LHCN-M2 (cell line): Measurements from ENCODE around the gene TMBIM1. TPM values are rescaled to one million over a fixed set of nuclear protein-coding genes. Genes with fewer than 3 reads are reported as not detected.

ENCODE experiments used
- DNase-seq: peaks from one replicate; pipeline ENCODE4 v3.0.0-alpha.2; 2012; ENCODE audit warnings: low read depth
- total RNA-seq: library from RNA; depleted of rRNA; stranded (reverse); fragments of >200 nt; gene quantifications from 2 replicates; pipeline ENCODE4 v1.2.3, GENCODE V29; 2014

The TMBIM1 gene
- total RNA-seq, 1 experiment from 2014 or later: 158 TPM

DNA sequence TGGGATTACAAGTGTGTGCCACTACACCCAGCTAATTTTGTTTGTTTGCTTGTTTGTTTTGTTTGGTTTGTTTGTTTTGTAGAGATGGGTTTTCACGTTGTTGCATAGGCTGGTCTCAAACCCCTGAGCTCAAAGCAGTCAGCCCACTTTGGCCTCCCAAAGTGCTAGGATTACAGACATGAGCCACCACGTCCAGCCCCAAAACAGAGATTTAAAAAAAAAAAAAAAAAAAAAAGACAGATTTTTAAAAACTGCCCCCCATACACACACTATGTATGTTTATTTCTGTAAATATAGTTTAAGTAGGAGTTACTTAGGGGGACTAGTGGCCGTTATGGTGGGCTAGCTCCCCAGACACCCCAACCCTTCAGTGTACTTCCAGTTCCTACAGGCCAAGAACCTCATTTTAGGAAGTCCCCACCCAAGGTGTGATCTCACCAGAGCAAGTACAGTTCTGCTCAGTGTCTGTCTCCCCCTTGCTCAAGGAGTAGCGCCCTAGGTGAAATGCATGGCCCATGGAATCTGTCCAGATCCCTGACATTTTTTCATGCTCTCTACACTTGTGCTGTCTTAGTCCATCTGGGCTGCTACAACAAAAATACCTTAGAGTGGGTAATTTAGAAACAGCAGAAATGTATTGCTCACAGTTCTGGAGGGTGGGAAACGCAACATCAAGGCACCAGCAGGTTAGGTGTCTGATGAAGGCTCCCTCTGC lies 1.6 kb upstream of the TMBIM1 start:
- no peak for DNase-seq

DNA sequence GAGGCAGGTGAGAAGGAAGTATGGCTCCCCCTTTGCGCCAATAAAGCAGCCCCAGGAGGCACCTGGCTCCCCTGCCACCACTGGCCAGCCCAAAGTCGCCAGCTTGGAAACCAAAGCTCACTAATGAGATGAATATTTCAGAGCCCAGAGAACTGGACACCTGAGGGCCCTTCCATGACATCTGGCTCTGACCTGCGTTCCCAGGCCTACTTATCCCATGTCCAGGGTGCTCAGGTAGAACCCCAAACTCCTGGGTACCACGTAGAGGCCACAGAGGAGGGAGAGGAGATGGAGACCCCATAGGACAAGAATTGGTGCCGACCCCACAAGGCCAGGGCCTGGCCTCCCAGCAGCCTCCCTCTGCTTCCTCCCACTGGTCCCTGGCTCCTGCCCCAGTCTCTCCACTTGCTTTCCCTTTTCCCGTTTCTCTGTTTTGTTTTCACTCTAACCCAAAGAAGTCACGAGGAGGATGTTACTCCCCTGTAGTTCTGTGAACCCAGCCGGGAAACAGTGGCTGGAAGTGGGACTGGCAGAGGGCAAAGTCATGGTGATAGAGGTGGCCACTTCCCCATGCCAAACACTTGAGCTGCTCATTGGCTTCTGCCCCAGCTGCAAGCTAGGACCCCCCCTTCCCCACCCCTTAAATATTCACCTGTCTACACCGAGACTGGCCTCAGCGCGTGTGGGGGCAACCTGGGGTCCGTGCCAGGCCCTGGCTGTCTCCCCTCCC lies 820 bp downstream of the TMBIM1 start:
- no peak for DNase-seq

GRCh38 chr2:218290316-218291261 lies 1.7 kb downstream of the TMBIM1 start:
- DNase-seq: no peak

DNA sequence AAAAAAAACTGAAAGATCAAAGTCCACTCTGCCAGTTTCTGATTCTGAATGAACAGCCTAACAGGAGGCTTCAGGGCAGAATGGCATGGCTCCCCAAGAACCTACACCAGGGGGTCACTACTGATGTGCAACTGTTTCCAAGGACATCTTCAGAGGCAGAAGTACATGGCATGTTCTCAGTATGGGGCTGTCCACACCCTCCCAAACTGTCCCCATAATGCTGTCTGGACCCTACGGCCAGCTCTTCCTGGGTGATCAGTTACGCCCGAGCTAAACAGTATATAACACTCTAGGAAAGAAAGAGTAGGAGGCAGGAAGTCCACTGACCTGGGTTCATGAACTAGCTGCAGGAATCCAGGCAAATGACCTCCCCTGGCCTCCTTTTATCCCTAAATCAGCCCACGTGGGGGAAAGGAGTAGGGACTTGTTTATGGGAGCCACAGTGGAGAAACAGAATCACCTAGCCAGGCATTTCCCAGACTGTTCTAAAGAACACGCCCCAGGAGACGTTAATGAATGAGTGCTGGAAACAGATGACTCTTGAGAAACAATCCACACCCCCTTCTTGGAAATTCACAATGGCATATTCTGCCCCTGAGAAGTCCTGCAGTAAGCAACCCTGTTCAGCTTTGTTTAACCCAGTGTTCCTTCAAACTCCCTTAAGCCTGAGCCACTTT lies 2.5 kb downstream of the TMBIM1 start:
- DNase-seq: peak; percentile 41

DNA sequence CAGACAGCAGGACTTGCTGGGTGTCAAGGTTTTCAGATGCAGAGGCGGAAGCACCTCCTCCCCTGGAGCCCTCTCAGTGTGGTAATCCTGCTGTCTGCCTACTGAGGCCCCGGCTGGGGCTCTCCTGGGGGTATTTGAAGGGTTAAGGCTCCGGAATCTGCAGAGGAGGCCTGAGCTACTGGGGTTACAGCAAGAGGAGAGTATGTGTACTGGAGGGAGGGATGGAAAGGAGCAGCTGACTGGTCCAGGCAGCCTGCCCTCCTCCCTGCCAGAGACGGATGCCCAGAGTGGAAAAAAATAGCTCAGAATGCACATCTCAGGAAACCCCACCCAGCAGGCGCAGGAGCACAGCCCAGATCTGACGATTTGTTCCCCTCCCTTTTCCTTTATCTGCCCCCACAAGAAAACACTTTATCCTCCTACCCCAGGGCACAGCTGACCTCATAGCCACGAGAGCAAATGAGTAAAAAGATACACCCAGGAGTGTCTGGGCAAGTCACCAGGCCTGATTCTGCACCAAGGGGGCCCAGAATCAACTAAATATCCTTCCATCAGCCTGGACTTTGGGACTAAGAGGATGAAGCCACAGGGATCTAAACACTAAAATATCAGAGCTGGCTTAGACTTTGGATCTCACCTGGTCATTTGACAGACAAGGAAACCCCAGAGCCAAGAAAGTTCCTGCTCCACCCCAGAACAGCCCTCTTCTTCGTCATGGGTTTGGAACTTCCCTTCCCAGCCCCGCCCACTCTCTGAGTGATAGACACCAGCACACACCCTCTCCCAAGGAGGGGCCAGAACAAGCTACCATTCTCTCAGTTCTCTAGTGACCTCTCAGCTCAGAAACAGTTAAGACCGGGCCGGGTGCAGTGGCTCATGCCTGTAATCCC lies 5.5 kb downstream of the TMBIM1 start:
- peak; percentile 97 for DNase-seq

DNA sequence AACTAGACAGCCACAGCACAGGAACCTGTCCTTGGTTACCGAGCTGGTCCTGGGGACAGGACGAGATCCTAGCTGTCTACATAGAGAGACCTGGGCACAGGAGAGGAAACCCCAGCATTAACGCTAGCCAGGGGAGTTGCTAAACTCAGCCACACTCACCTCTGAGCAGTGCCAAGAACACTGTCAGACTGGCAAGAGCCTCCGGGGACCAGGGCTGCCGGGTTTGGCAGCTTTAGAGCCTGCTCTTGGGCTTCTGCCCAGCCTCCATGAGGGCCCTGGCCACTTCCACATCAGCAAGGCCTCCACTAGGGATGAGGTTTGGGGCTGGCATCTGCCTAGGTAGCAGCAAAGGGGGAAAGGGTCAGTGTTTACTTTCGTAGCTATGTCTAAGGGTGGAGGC lies 6.7 kb downstream of the TMBIM1 start:
- DNase-seq: peak; percentile 58

DNA sequence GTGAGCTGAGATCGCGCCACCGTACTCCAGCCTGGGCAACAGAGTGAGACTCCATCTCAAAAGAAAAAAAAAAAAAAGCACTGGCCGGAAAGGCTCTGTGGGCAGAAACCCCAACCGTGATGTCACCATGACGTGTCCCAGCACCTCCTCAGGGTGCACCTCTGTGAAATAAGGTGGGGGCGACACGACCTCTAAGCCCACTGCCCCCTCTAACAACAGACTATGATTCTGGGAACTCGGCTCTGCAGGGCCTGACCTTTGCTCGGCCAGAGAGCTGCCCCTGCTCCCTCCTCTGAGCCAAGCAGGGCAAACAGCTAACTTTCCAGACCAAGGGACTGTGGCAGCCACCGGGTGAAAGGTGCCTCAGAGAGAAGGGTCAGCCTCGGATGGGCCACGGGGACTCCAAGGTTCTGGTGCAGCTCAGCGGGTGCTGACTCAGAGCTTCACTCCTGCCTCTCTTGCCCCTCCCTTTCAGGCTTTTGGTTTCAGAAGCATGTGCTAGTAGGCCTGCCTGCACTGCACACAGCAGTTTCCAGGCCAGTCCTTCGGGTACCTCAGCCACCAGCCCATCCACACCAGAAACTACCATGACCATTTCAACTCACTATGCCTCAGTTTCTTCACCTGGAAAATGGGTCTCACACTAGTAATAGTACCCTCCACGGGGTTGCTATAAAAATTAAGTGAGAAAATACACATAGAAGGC lies 8.0 kb downstream of the TMBIM1 start:
- peak; percentile 84 for DNase-seq

DNA sequence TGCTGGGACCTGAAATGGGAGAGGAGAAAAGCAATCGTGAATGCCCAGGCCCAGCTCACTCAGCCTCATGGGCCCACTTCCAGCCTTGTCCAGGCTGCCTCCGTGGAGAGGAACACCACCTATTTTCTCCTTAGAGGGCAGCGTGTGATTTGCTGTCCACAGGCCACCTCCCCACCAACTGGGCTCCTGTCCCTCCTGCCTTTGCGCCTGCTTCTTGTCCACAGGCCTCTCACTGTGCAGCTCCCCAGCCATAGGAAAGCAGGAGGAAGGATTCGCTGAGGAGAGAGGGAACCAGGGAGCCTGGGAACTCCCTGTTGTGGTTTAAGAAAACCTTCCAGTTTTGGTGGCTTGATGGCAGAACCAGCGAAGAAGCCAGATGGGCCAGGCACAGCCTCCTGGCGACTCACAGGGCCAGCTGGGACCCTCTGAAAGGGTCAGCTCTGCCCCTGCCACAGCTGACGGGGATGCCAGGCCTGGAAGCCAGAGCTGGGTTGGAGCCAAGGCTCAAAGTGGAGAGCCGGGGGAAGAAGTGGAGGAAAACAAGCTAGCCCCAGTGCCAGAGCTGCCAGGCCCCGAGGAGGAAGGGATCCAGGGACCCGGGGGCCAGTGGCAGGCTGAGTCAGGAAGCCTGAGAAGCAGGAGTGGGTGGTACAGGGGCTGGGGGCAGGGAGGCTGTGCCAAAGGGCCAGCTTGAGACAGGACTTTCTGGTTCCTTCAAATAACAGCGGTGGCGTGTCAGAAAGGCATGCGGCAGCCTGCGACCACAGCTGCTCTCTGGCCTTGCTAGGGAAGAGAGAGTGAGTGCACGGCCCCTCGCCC lies 9.9 kb downstream of the TMBIM1 start:
- peak; percentile 89 for DNase-seq

DNA sequence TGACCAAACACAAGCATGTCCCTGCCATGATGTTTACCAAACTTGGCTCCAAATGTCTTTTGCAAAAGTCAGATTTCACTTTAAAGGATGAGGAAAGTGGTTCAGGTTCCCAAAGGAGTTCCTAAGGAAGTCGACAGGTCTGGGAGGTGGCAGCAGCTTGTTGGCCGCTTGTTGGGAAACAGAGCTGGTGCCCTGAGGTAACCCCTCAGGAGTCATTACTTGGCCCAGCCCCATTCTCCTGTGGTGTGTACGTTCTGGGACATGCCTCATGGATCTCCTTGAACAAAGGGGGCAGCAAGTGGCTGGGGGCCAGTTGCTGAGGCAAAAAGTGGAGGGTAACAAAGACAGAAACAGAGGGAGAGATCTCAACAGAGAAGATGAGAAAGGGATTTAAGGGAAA lies 10.9 kb downstream of the TMBIM1 start:
- DNase-seq: peak; percentile 69

DNA sequence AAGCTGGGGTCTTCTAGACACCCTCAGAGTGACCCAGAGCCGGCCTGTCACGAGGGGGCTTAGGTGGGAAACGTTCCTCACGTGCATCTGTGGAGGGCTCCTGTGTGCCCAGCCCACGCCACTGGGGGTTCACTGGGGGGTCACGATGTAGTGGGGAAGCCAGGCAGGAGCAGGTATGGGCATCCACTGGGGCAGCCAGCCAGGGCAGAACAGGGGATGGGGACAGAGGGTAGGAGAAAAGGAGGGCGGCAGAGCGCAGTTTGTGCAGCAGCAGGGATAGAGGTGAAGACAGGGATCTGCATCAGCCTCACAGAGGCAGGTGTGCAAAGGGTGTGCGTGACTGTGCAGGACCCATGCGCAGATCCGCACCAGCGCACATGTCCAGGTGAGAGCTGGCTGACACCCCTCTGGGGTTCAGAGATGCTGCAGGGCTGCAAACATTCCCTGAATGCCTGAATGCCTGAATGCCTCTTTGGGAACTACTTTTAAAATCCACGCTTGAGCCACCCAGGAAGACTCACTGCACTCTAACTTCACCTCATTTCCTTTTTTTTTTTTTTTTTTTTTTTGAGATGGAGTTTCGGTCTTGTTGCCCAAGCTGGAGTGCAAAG lies 11.9 kb downstream of the TMBIM1 start:
- DNase-seq: no peak

DNA sequence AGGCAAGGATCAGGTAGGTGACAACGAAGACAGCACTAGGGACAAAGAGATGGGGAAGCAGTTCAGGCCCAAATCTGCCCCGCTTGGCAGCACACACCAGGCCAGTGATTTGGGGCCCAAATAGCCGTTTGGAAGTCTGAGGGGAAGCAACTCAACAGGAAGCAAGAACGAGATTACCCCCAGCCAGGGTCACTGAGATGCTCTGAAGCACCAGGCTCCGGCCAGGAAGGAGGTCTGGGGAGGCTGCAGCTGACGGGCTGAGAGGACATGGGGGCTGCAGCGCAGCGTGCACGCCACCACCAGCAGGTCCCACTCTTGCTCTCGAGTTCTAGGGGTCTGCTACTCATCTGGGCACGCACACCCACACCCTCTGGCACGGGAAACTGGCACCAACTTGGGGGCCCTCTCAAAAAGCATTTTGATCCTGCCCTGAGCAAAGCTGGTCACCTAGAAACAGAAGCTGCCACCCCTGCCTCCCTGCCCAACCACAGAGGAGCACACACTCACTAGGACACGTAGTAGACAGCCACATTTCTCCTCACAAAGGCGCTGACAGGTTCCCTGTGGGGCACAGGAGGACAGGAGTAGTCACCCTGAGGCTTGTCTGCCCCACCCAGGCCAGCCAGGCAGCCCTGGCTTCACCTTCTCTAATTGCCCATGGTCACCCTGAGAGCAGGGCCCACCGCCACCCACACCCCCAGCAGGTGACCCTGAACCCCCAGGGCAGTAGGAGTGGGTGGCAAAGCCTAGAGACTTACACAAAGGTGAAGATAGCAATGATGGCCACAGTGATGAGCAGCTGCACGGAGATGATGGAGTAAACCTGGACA lies 13.6 kb downstream of the TMBIM1 start:
- no peak for DNase-seq

GRCh38 chr2:218277921-218278320 lies 14.4 kb downstream of the TMBIM1 start:
- DNase-seq: no peak

- no peak for DNase-seq
These were observed 15.1 kb downstream of the TMBIM1 start for GRCh38 chr2:218276986-218277755.

DNA sequence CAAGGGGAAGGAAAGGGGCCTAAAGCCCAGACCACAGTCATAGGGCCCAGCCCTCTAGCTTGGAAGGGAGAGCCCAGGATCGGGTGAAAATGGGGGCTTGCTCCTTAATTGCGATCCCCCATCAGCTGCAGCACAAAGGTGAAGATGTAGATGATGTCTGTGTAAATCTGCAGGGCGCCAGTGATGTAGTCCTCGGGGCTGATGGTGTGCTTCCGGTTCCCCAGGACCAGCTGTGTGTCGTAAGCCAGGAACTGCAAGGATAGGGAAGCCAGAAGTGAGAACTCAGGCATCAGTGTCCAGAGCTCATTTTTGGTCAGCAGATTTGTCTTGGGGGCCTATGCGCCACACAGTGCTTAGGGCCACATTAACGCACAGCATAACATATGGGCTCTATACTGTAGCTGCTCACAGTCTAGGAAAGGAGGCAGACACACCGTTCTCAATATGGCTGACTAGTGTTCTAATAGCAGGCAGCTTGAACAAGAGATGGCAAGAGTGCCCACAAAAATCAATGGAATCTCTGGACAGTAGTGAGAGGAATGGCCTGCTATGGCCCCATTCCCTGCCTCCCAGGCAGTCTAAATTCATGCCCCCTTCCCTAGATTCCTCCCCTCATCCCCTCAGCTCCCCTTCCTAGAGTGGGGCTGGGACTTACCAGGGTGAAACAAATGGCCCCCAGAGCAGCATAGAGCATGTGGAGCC lies 16.8 kb downstream of the TMBIM1 start:
- no peak for DNase-seq

DNA sequence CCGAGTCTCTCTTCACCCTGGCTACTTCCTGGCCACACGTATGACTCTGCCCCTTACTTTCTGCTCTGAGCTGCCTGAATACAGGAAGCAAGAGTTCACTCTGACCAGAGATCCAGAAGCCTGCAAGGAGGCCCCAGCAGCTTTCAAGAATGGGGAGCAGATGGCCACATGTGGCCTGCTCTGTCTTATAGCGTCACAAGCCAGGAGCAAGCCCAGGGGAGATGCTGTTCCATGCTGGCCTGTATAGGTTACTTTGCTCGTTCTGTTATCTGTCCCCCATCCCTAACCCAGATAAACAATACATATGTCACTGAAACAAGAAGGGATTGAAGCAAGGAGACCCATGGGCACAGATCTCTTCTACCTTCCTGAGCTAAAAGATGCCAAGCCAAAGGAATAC lies 17.7 kb downstream of the TMBIM1 start:
- no peak for DNase-seq

DNA sequence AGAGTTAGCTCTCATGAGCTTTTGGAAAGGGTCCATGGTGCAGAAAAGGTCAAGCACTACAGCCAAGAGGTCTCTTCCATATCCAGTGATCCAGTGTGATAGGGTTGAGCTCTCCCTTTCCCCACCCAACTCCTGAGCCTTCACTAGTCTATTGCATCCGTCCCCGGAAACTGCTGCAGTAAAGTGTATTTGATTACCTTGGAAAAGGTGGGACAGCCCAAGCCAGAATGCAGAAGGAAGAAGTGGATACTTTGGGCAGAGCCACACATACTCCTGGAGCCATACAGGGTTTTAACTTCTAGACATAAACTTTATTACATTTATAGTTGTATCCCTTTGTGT lies 18.4 kb downstream of the TMBIM1 start:
- no peak for DNase-seq
